Loucy (cell line): ENCODE data around the gene UBE2G1.

Experiments
- H2AFZ ChIP-seq: fragments of 200-600 bp; sonication (generic); 2 replicates; pipeline ENCODE4 v1.6.0; 2016; ENCODE audit warnings: antibody characterized with exemption, mild to moderate bottlenecking, low read length, moderate library complexity
- H3F3A ChIP-seq: fragments of 200-600 bp; 2 replicates; pipeline ENCODE4 v1.6.0; 2016; ENCODE audit warnings: antibody characterized with exemption, low read depth, mild to moderate bottlenecking
- H3K27me3 ChIP-seq: fragments of 200-600 bp; sonication (generic); 2 replicates; pipeline ENCODE4 v1.6.1; 2014; ENCODE audit warnings: low read length, mild to moderate bottlenecking; ENCODE audit not compliant: insufficient read depth, poor library complexity, severe bottlenecking
- H3K36me3 ChIP-seq: fragments of 200-600 bp; sonication (generic); 2 replicates; pipeline ENCODE4 v1.6.1; 2016; ENCODE audit warnings: low read length; ENCODE audit not compliant: insufficient read depth
- H3K4me1 ChIP-seq: fragments of 200-600 bp; sonication (generic); 2 replicates; pipeline ENCODE4 v1.5.1; 2014; ENCODE audit warnings: low read length, mild to moderate bottlenecking; ENCODE audit not compliant: insufficient read depth, poor library complexity, severe bottlenecking
- H3K4me2 ChIP-seq: fragments of 200-600 bp; sonication (generic); 2 replicates; pipeline ENCODE4 v1.6.0; 2014; ENCODE audit warnings: antibody characterized with exemption, low read length, low read depth, mild to moderate bottlenecking; ENCODE audit not compliant: poor library complexity, severe bottlenecking
- H3K4me3 ChIP-seq: fragments of 200-600 bp; sonication (generic); 2 replicates; pipeline ENCODE4 v1.5.1; 2014; ENCODE audit warnings: low read length, mild to moderate bottlenecking, mixed read lengths; ENCODE audit not compliant: poor library complexity, severe bottlenecking
- H3K79me2 ChIP-seq: fragments of 200-600 bp; sonication (generic); 2 replicates; pipeline ENCODE4 v1.6.1; 2014; ENCODE audit warnings: low read length; ENCODE audit not compliant: insufficient read depth
- H3K9ac ChIP-seq: fragments of 200-600 bp; sonication (generic); 2 replicates; pipeline ENCODE4 v1.6.0; 2014; ENCODE audit warnings: mild to moderate bottlenecking, low read depth, low read length, moderate library complexity; ENCODE audit not compliant: poor library complexity, severe bottlenecking
- H3K9me2 ChIP-seq: fragments of 200-600 bp; sonication (generic); replicated peaks from 2 replicates; pipeline ENCODE4 v1.6.1; 2016; ENCODE audit warnings: low read depth, low read length, mixed read lengths
- H3K9me3 ChIP-seq: fragments of 200-600 bp; sonication (generic); 2 replicates; pipeline ENCODE4 v1.6.1; 2014; ENCODE audit warnings: mild to moderate bottlenecking, antibody characterized with exemption, low read length, low read depth; ENCODE audit not compliant: insufficient read depth
- H4K20me1 ChIP-seq: fragments of 200-600 bp; sonication (generic); 2 replicates; pipeline ENCODE4 v1.6.0; 2014; ENCODE audit warnings: antibody characterized with exemption, low read length, mild to moderate bottlenecking; ENCODE audit not compliant: insufficient read depth, poor library complexity, severe bottlenecking
- EZH2phosphoT487 ChIP-seq: fragments of 200-600 bp; IDR thresholded peaks from 2 replicates; pipeline ENCODE4 v1.6.1; 2018; ENCODE audit warnings: antibody characterized with exemption, mild to moderate bottlenecking, moderate library complexity, borderline replicate concordance
- TF ChIP-seq, protein P1 (sequence below): fragments of 200-600 bp; sonication (generic); conservative IDR thresholded peaks from 2 replicates; pipeline ENCODE4 v1.5.1; 2014; ENCODE audit warnings: mild to moderate bottlenecking, antibody characterized with exemption, low read length

Gene UBE2G1

DNA sequence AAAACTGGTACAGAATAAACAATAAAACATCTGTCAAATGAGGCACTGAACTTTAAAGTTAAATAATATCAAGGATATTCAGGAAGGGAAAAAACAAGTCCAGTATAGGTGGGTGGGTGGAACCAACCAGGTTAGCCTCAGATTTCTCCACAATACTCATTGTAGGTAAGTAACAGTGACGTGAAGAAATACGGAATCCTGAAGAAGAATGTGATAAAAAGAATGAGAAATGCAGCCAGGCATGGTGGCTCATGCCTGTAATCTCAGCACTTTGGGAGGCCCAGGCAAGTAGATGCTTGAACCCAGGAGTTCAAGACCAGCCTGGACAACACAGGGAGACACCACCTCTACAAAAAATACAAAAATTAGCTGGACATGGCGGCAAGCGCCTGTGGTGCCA is 47.3 kb downstream of the UBE2G1 start:
- Histone ChIP-seq H3K4me2 (no peak overlapping the region), H3K9me3 (no peaks in the 10 kb centered on the region), H3K27me3 (no peaks in the 10 kb centered on the region), H2AFZ (no peak overlapping the region), H3K4me3 (no peak overlapping the region), H3K4me1 (no peaks in the 10 kb centered on the region), H3K9me2 (no peaks in the 10 kb centered on the region), H3F3A (no peaks in the 10 kb centered on the region), H3K36me3 (peaks cover 4% of the 10 kb centered on the region; the same call in 1 of the 2 replicates), H3K79me2 (peaks cover 95% of the 10 kb centered on the region), H3K9ac (no peak overlapping the region), H4K20me1 (peaks cover 96% of the 10 kb centered on the region)
- TF ChIP-seq EZH2phosphoT487, result no peak
- TF ChIP-seq, protein P1, sequence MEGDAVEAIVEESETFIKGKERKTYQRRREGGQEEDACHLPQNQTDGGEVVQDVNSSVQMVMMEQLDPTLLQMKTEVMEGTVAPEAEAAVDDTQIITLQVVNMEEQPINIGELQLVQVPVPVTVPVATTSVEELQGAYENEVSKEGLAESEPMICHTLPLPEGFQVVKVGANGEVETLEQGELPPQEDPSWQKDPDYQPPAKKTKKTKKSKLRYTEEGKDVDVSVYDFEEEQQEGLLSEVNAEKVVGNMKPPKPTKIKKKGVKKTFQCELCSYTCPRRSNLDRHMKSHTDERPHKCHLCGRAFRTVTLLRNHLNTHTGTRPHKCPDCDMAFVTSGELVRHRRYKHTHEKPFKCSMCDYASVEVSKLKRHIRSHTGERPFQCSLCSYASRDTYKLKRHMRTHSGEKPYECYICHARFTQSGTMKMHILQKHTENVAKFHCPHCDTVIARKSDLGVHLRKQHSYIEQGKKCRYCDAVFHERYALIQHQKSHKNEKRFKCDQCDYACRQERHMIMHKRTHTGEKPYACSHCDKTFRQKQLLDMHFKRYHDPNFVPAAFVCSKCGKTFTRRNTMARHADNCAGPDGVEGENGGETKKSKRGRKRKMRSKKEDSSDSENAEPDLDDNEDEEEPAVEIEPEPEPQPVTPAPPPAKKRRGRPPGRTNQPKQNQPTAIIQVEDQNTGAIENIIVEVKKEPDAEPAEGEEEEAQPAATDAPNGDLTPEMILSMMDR, result no peak

DNA sequence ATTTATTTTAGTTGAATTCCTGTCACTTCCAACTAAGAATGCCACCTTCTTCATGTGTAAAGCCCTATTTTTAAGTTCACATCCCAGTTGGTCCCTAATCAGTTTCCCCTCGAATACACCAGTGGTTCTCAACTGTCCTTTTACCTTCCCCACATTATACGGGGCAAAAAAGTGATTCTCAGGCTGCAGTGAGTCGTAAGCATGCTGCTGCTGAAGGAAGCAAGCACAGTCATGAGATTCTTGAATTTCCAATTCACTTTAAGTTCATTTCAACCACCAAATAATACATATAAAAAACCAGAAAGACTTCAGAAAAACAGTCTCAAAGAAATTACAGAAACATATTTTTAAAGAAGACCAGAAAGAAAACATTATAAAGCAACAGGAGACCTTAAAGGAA is 47.9 kb downstream of the UBE2G1 start:
- TF ChIP-seq, protein P1, result no peak
- no peak for TF ChIP-seq EZH2phosphoT487
- Histone ChIP-seq H3K9me3 (no peaks in the 10 kb centered on the region), H3K4me1 (peaks cover 3% of the 10 kb centered on the region), H3K36me3 (peaks cover 4% of the 10 kb centered on the region; the same call in 1 of the 2 replicates), H3K79me2 (peaks cover 95% of the 10 kb centered on the region), H3F3A (no peaks in the 10 kb centered on the region), H3K27me3 (no peaks in the 10 kb centered on the region), H3K9ac (no peak overlapping the region), H3K4me2 (no peak overlapping the region), H3K9me2 (no peaks in the 10 kb centered on the region), H3K4me3 (no peak overlapping the region), H2AFZ (no peak overlapping the region), H4K20me1 (peaks cover 96% of the 10 kb centered on the region)

DNA sequence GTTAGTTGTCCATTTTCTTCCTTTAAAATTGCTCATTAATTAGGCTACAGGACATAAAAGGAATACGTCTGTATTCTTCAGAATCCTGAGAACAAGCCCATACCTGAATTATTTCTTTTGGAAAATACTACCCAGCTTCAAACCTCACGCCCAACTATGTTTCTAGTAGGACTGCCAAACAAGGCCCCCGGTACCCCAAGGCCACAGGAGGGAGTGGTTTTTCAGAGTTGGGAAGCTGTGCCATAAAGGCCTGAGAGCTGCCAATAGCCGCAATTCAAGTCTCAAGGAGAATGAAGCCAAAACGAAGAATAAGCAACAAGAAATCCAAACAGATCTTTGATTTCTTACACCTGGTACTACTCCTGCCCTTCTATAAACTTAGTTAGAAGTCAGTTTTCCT is 48.3 kb downstream of the UBE2G1 start:
- H2AFZ ChIP-seq, result no peak overlapping the region
- H3K27me3 ChIP-seq, result no peaks in the 10 kb centered on the region
- H3K79me2 ChIP-seq, result peaks cover 95% of the 10 kb centered on the region
- H3K9me3 ChIP-seq, result no peaks in the 10 kb centered on the region
- H3K36me3 ChIP-seq, result peaks cover 4% of the 10 kb centered on the region; the same call in 1 of the 2 replicates
- peaks cover 3% of the 10 kb centered on the region for H3K4me1 ChIP-seq
- H4K20me1 ChIP-seq, result peaks cover 96% of the 10 kb centered on the region
- TF ChIP-seq, protein P1, result no peak
- TF ChIP-seq EZH2phosphoT487, result no peak
- H3F3A ChIP-seq, result no peaks in the 10 kb centered on the region
- no peak overlapping the region for H3K4me2 ChIP-seq
- no peak overlapping the region for H3K4me3 ChIP-seq
- H3K9me2 ChIP-seq, result no peaks in the 10 kb centered on the region
- no peak overlapping the region for H3K9ac ChIP-seq
